Measurements from ENCODE around the gene ANO5. TPM values are rescaled to one million over a fixed set of nuclear protein-coding genes. Genes with fewer than 3 reads are reported as not detected.

ANO5 gene
- total RNA-seq, 1 experiment from 2014 or later, result 3.4 TPM

DNA sequence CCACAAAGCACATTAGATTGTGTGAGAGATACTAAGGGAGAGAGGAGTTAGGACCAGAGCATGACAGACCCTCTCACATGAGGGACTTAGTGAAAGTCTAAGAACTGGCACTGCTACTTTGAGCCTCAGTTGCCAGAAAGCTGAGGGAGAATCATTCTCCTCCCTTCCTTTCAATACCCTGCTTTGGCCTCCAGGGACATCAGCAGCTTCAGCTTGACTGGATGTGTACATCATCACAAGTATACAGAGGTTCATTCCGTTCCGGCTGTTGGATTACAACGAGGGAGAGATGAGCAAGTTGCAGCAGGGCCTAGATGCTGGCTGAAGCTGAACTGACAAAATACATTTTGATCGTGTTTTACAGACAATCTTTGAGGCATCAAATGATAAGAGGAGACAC lies 15.7 kb upstream of the ANO5 start:
- DNase-seq, result no peak
- Histone ChIP-seq H3K79me2 (ENCODE audit: insufficient read depth, low read length) (no peaks in the 10 kb centered on the region), H2BK12ac (ENCODE audit: insufficient read length, low read depth, low read length) (no peak overlapping the region), H3K23me2 (ENCODE audit: insufficient read length, low read depth, low read length, poor library complexity, severe bottlenecking) (no peaks in the 10 kb centered on the region), H2AFZ (ENCODE audit: low read length) (no peak overlapping the region), H2BK120ac (ENCODE audit: low read depth, low read length, poor library complexity, severe bottlenecking) (no peak overlapping the region), H3K4ac (ENCODE audit: low read depth, low read length) (no peak overlapping the region), H4K5ac (ENCODE audit: insufficient read length, low read depth, low read length) (no peak overlapping the region), H2AK5ac (ENCODE audit: insufficient read length, low read length) (no peak overlapping the region), H3K14ac (ENCODE audit: insufficient read depth, low read length) (no peak overlapping the region), H3K18ac (ENCODE audit: insufficient read length, low read depth, low read length) (no peak overlapping the region), H4K8ac (replicated peaks; ENCODE audit: insufficient read length, low read depth, low read length) (no peak overlapping the region), H3K9me3 (ENCODE audit: control insufficient read depth, low read depth, low read length) (no peaks in the 10 kb centered on the region), H2BK15ac (ENCODE audit: low read depth, low read length) (no peak overlapping the region), H3K79me1 (ENCODE audit: insufficient read depth, low read depth, low read length, poor library complexity, severe bottlenecking) (no peaks in the 10 kb centered on the region), H3K4me1 (ENCODE audit: insufficient read depth, low read length) (no peaks in the 10 kb centered on the region), H3T11ph (ENCODE audit: low read length) (no peak overlapping the region), H4K20me1 (ENCODE audit: control insufficient read depth, insufficient read depth, insufficient read length) (no peaks in the 10 kb centered on the region), H3K27me3 (ENCODE audit: insufficient read depth, low read length) (no peaks in the 10 kb centered on the region), H3K27ac (ENCODE audit: insufficient read length, low read depth, low read length) (no peak overlapping the region), H4K91ac (ENCODE audit: insufficient read length, low read depth, low read length) (no peak overlapping the region), H3K4me2 (ENCODE audit: insufficient read depth, insufficient read length, low read length) (no peak overlapping the region), H2BK20ac (ENCODE audit: low read depth, low read length, poor library complexity, severe bottlenecking) (no peak overlapping the region), H3K9ac (ENCODE audit: extremely low read depth, insufficient read length, low read length) (no peak overlapping the region), H2BK5ac (ENCODE audit: insufficient read length, low read length) (no peak overlapping the region), H3K56ac (ENCODE audit: insufficient read length, low read depth, low read length) (no peak overlapping the region), H3K23ac (ENCODE audit: insufficient read length, low read depth, low read length) (no peak overlapping the region)
- Mint-ChIP-seq H3K27ac (no peak overlapping the region), H3K4me3 (no peak overlapping the region), H3K4me1 (peaks cover 10 to 18% of the 10 kb centered on the region in 2 experiments), H3K27me3 (ENCODE audit: low read depth) (no peaks in the 10 kb centered on the region), H3K9me3 (no peaks in the 10 kb centered on the region), H3K36me3 (ENCODE audit: insufficient read depth in 1 of 3, low read depth in 3 of 3) (no peaks in the 10 kb centered on the region)
- WGBS (ENCODE audit: extremely low coverage, insufficient read length, low lambda C conversion rate), result no CpG with 5 or more reads among the region's 4 CpGs
- TF ChIP-seq, protein P1, sequence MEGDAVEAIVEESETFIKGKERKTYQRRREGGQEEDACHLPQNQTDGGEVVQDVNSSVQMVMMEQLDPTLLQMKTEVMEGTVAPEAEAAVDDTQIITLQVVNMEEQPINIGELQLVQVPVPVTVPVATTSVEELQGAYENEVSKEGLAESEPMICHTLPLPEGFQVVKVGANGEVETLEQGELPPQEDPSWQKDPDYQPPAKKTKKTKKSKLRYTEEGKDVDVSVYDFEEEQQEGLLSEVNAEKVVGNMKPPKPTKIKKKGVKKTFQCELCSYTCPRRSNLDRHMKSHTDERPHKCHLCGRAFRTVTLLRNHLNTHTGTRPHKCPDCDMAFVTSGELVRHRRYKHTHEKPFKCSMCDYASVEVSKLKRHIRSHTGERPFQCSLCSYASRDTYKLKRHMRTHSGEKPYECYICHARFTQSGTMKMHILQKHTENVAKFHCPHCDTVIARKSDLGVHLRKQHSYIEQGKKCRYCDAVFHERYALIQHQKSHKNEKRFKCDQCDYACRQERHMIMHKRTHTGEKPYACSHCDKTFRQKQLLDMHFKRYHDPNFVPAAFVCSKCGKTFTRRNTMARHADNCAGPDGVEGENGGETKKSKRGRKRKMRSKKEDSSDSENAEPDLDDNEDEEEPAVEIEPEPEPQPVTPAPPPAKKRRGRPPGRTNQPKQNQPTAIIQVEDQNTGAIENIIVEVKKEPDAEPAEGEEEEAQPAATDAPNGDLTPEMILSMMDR (conservative IDR thresholded peaks at IDR 0.05), result peak; percentile 30; the same call in 1 of the 3 replicates

All from H9 (cell line).